ENCODE measurements around the gene CACNG5.

DNA sequence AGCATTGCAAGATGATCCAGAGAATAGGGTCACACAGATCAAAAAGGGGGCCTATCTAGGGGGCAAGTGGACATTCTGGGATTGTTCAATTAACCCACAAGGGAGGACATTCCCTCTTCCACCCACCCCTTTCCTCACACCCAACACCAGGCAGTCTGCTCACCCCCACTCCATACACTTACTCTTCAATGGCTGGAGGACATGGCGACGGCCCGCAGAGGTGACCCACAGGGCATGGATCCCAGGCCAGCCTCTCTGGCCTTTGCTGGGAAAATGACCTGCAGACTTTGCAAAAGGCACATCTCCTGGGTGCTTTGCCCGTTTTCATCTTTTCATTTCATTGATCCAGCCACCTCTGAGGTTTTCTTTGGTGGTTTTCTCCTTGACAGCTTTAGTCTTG is 1.7 kb upstream of the CACNG5 start:
- TF ChIP-seq, protein P1, sequence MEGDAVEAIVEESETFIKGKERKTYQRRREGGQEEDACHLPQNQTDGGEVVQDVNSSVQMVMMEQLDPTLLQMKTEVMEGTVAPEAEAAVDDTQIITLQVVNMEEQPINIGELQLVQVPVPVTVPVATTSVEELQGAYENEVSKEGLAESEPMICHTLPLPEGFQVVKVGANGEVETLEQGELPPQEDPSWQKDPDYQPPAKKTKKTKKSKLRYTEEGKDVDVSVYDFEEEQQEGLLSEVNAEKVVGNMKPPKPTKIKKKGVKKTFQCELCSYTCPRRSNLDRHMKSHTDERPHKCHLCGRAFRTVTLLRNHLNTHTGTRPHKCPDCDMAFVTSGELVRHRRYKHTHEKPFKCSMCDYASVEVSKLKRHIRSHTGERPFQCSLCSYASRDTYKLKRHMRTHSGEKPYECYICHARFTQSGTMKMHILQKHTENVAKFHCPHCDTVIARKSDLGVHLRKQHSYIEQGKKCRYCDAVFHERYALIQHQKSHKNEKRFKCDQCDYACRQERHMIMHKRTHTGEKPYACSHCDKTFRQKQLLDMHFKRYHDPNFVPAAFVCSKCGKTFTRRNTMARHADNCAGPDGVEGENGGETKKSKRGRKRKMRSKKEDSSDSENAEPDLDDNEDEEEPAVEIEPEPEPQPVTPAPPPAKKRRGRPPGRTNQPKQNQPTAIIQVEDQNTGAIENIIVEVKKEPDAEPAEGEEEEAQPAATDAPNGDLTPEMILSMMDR (IDR thresholded peaks at IDR 0.05), result no peak
- no peak for TF ChIP-seq POLR2A (IDR thresholded peaks at IDR 0.05)
